D341Med (cell line): ENCODE results near the gene AIFM3.

ENCODE experiments used
- DNase-seq: peaks from one replicate; pipeline ENCODE4 v3.0.0; 2012; ENCODE audit warnings: low spot score

The AIFM3 gene

DNA sequence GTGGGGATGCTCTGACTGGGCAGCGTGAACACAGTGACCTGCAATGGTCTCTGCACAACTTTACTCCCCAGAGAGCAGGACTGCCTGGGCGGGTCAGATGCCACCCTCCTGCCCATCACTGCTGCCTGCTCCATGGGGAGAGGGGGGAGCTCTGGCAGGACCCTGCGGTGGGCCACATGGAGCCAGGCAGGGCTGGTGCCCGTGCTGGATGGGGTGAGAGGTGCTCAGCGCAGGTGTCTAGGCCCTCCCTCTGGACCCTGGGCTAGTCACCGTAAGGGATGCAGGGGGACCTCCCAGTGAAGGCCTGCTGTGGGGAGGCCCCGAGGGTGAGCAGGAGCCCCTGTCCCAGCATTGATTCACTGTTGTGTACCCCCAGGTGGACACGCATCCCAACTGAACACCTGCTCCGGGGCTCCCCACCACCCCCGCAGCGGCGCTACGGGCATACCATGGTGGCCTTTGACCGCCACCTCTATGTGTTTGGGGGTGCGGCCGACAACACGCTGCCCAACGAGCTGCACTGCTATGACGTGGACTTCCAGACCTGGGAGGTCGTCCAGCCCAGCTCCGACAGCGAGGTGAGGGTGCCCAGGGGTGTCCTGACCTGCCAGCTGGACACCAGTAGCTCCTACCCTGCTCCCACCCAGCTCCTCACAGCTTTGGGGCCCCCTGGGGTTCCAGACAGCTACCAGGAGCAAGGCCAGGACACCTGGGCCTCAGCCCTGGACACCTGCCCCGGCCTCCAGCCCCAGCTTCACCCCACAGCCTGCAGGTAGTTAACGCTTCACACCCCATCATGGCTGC lies 24.4 kb downstream of the AIFM3 start:
- no peak for DNase-seq

DNA sequence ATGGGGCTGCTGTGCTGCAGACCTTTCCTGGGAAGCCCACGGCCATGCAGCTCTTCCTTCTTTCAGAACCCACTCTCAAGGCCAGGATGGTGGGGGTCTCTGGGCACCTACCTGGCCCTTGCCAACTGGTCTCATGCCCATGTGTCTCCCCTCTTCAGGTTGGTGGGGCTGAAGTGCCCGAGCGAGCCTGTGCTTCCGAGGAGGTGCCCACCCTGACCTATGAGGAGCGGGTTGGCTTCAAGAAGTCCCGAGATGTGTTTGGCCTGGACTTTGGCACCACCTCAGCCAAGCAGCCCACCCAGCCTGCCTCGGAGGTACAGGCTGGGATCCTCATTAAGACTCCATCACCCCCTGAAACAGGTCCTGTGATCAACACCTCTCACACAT lies 25.0 kb downstream of the AIFM3 start:
- DNase-seq = no peak

DNA sequence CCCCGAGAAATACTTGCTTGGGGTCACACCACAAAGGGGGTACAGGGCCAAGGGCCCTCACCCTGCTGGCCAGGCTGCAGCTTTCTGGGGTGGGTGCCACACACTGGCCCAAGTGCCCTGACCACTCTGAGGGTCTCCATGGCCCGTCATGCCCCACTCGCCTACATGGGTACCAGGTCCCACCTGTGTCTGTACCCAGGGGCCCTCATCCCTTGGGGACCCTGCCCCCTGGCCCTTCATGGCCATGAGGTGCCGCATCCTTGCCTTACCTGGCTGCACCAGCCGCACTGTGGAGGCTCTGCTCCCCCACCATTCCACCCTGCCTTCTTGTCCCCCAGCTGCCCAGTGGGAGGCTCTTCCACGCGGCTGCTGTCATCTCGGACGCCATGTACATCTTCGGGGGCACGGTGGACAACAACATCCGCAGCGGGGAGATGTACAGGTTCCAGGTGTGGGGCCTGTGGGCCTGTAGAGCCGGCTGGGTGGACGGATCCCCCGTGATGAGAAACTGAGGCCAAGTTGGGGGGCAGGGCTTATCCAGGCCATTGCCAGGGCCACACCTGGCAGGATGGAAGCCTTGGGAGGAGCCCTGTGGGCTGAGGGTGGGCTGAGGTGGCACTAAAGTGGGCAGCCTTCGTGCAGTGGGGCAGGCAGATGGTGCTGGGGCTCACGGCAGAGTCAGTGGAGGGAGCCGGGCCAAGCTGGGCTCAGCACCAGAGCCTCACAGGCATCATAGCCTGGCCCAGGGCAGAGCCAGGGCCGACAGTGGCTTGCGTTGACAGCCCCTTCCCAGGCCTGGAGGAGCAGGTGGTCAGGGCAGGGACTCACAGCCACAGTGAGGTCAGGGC lies 25.6 kb downstream of the AIFM3 start:
- DNase-seq = no peak

DNA sequence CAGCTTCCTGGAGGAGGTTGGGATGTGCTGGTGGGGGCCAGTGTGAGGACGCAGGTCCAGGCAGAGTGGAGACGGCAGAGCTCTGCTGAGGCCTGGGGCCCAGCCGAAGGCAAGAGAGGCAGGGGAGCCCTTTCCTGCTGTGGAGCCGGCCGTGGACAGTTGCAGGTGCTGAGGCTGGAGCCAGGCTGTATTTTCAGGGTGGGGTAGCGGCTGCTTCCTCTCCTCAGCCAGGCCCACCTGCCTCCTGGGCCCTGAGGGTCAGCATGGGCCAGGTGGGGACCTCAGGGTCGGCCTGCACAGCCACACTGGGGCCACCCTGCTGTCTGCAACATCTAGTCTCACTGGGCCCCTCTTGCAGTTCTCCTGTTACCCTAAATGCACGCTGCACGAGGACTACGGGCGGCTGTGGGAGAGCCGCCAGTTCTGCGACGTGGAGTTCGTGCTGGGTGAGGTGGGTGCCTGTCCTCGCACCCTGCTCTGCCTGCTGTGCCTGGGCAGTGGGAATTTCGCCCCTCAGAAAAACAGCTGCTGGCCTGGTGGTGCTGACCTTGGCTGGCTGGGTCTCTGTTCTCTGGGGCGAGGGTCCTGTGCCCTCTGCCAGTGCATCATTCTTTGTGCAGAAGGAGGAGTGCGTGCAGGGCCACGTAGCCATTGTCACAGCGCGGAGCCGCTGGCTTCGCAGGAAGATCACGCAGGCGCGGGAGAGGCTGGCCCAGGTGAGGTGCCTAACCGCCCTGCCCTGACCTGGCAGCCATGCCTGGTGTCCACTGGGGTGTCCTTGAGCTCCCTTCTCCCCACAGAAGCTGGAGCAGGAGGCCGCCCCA lies 26.5 kb downstream of the AIFM3 start:
- DNase-seq = no peak

DNA sequence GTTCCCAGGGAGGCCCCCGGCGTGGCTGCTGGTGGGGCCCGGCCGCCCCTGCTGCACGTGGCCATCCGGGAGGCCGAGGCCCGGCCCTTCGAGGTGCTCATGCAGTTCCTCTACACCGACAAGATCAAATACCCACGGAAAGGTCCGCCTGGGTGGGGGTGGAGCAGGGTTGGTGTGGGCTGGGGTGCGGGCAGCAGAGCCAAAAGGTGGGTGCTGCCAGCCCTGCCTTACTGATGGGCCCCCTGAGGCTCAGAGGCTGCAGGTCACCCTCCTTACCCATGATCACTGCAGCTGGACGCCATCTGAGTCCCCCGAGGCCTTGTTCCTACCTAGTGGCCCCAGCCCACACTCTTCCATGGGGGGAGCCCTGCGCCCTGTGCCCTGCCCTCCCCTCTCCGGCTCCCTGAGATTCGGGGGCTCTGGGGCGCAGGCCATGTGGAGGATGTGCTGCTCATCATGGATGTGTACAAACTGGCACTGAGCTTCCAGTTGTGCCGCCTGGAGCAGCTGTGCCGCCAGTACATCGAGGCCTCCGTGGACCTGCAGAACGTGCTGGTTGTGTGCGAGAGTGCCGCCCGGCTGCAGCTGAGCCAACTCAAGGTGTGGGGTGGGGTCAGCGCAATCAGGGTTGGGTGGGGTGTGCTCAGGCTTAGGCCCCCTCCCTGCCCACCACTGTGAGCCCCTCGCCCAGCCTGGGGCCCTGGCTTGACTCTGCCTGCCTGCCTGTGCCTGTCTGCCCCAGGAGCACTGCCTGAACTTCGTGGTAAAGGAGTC lies 27.3 kb downstream of the AIFM3 start:
- DNase-seq = no peak

DNA sequence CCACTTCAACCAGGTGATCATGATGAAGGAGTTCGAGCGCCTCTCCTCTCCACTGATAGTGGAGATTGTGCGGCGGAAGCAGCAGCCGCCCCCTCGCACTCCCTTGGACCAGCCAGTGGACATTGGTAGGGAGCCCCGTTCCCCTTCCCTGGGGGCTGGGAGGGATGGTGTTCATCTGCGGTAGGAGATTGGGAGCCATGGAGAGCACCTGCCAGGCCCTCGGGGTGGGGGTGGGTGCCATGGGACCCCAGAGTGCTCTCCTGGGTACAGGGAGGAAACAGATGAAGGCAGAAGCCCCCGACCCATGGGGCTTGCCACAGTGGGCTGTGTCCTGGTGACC lies 27.8 kb downstream of the AIFM3 start:
- DNase-seq = no peak

DNA sequence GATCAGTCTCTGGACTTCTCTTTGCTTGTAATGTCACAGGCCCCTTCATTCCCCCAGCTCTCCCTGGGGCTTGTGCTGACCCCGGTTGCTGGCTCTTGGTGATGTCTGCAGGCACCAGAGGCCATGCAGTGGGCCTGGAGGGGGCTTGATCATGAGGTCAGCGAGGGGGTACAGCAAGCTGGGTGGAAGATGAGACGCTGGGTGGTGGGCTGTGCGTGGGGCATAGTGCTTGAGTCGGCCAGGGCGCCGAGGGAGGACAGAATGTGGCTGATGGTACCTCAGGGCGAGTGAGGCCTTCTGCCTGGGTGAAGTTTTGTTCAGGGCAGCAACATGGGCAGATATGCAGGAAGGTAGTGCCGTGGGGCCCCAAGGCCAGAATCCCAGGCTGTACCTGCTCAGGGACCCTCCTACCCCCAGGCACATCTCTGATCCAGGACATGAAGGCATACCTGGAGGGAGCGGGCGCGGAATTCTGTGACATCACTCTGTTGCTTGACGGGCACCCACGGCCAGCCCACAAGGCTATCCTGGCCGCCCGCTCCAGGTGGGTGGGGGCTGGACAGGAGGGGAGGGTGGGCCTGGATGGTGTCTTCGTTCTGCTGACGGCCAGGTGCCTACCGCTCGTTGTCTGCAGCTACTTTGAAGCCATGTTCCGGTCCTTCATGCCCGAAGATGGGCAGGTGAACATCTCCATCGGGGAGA lies 28.4 kb downstream of the AIFM3 start:
- DNase-seq = no peak

DNA sequence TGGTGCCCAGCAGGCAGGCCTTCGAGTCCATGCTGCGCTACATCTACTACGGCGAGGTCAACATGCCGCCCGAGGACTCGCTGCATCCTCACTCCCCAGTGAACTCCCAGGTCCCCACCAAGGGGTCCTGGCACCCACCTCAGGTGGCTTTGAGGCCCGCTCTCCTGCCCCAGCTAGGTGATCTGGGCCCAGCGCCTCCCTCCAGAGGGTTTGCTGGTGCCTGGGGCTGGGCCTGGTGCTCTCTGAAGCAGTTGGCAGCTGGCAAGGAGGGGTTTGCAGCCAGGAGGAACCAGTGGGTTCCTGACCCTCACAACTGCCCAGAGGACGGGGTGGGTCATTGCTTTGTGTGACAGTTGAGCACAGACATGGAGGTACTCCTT lies 29.0 kb downstream of the AIFM3 start:
- no peak for DNase-seq

DNA sequence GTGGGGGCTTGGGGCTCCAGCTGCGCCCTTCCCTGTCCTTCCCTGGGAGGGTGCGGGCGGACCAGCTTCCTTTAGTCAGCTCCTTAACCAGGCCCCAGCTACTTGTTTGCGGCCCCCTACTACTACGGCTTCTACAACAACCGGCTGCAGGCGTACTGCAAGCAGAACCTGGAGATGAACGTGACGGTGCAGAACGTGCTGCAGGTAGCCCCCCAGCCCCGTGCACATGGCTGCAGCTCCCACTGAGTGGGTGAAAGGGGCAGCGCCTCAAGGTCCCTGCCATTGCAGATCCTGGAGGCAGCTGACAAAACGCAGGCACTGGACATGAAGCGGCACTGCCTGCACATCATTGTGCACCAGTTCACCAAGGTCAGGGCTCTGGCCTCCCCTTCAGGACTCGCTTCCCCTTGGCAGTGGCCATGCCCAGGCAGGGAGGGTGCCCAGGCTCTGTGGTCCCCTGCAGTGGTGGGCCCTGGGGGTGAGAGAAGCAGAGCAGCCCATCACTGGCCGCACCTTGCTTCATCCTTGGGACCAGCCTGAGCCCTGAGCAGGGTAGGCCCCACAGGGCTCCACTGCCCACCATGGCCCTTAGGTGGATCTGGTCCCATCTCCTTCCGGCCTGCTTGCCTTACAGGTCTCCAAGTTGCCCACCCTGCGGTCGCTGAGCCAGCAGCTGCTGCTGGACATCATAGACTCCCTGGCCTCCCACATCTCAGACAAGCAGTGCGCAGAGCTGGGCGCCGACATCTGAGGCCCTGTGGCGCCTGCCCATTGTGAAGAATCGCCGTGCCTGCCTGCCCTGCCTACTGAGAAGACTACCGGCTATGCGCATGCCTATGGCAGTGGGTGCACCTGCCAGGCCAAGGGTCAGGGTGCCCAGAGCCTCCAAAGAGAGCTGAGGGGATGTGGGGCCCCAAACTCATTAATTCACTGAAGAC lies 29.8 kb downstream of the AIFM3 start:
- no peak for DNase-seq

DNA sequence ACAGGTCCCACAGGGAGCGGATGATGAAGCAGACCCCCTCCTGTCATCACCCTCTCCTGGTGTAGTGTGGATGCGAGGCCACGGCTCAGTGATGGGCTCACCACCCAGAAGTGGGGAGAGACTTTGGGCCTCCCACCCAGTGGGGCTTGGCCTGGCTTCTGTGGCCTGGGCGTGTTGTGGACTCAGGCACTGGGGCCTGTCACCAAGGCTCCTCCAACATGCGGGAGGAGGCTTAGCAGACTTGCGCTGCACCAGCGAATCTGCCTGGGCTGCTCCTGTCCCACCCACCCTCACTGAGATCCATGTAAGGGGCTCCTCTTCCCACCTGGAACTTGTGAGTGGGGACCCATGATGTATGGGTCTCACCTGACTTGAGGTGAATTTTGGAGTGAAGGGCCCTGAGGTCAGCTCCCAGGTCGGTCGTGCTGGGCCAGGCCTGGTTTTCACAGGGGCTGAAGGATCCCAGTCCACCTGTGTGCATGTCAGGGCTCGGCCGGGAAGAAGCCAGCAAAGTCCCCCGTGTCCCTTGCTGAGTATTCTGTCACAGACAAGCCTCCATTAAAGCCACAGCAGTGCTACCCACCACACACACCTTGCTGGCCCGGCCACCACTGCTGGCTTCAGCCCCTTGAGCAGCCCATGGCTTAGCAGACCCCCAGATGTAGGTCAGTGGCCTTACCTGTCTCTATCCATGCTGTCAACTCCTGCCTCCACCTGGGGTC lies 30.6 kb downstream of the AIFM3 start:
- no peak for DNase-seq

DNA sequence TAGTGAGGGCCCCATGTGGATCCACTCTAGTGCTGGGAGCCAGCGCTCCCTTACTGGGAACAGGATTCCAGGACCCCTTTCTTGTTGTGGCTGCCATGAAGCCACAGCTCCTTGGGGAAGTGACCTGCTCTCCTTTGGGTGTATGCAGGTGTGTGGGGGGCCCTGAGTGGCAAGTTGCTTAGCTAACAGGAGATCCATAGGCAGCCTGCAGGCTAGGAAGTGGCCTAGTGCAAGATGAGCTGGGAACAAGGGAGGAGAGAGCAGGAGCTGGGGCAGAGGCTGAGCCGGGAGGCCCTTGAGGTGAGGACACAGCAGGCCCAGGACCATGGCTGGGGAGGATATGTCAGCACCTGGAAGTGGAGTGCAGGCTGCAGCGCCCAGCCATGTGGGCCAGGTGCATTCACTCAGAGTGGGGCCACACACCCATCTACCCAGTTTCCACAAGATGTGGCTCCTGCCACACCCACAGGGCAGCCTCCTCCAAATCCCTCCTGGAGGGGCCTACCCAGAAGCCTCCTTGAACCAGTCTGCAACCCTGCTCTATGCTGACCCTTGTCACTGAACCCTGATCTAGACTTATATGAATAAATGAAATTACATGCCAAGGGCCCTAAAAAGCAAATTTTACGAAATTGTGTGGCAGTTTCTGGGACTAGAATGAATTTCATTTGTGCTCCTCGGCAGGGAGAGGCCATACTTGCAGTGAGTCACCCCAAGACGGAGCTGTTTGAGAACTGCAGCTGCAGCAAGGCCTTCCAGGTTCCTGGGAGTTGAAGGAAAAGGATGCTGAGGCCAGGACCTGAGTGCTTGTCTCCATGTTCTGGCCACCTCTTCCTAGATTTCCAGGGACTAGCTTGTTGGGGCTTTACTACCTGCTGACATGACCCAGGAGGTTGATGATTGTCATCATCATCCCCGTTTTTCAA lies 31.6 kb downstream of the AIFM3 start:
- no peak for DNase-seq

DNA sequence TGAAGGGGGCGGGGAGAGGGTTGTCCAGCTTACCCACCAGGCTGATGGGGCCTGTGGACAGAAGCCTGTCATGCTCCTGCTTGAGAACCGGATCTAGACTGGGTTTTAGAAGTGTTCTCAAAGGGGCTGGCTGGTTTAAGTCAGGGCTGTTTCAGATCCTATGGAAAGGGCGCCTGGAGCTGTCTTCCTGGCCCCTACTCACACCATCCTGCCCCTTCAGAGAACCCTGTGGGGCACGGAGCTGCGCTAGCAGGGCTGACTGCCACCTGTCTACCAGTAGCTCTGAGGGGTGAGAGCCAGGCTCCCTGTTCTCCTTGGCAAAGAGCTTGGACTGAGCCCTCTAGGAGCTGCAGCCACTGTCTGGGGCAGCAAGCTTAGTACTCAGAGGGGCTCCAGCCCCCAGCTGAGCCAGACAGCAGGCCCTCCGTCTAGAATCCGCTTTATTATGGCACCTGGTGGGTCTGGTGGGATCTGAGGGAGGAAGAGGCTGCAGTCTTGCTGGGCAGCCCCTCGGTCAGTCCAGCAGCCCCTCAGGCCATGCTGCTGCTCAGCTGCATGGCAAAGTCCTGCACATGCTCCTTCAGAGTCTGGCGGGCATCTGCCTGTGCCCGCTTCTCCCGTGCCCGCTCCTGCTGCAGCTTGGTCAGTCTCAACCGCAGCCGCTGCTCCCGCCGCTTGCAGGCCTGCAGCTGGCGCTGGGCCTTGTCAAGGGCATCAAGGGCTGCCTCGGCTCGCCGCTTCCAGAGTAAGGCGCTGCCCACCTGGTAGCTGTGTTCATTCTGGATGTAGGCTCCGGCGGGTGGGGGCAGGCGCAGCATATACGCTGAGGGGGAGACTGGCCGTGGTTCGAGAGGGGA lies 32.5 kb downstream of the AIFM3 start:
- no peak for DNase-seq

DNA sequence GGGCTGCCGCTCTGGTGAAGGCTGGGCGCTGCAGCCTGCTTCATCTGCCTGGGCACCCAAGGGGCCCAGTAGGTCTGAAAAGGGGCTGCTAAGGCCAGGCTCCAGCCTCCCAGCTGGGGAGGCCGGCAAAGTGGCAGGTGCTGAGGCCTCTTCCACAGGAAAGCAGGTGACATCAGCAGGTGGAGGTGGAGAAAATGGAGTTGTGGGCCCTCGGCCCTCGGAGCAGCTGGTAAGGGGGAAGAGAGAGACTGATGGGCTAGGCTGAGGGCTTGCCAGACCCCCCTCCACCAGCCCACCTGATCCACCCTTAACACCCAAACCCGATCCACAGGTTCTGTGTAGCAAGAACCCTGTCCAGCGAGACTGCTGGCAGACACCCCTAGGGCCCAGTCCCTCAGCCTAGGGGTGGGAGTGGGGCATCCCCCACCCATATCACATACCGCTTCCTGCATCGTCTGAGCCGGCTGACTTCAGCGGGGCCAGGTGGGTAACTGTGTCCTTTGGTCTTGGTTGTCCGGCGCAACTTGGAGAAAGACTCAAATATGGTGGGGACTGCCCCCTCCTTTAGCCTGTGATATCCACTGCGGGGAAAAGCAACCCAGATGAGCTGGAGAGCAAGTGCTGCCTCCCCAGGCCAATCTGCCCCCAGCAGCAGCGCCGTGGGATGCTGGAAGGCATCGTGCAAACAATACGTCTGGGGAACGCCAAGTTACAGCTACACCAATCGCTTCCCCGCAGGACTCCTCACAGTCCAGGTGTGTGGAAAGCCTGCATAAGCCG lies 33.3 kb downstream of the AIFM3 start:
- no peak for DNase-seq

DNA sequence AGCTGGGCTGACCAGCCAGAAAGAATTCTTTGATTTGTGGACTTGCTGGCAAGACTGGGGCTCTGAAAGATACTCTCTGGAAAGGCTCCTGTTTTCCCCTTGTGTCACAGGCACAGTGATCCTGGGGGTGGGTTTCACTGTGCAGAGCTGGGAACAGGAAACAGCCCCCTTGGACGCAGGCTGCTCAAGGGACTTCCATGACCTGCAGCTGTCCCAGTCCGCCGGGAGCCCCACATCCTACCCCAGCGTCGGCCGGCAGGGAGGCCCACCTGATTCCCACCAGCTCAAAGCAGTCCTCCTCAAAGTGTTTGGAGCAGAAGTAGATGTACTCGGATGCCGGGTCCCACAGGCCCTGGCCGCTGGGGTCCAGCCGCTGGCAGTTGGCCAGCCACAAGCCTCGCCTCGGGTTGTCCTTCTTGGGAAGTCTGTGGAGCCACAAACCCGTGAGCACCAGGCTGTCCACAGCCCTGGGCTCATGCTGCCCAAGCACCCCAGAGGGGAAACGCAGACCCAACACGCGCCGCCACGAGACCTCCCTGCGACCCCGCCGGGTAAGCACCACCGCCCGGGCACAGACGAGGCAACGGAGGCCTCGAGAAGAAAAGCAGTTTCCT lies 34.0 kb downstream of the AIFM3 start:
- DNase-seq = no peak

DNA sequence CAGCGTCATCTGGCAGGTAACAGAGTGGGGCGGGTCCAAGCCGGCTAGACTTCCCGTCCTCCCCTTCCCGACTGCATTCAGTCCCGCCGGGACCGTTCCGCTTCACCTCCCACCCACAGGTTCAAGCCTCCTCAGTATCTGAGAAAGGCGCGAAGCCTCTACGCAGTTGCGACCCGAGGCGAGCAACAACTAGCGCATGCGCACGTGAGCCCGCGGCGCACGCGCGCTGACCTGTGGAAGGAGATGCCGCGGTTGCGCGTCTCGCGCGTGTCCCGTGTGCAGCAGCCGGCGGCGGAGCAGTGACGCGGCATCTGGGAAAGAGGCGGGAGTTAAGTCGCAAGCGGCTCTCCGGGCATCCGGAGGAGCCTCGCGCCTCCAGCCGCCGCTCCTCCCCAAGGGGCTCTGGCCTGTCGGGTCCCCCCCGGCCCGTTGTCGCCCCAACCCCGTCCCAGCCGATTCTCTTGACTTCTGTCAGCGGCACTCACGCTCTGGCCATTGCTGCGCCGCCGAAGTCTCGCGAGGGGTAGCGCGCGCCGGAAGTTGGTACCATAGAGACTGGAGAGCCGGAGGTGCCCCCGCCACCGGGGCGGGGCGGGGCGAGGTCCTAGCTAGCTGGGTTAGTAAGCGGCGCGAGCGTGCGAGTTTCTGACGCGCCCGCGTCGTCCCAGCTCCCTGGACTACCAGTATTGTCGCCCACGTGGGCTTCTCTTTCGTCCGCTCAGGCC lies 34.7 kb downstream of the AIFM3 start, which contains the start of gene THAP7:
THAP7 (minus strand) TSS at position 518 of the 725 bp plus-strand sequence; CDS start at position 311, 207 bp downstream.
- peak; percentile 96 for DNase-seq
